ENCODE results near the gene EXD3.
"Not testable (repeated sequence)": the region's sequence is repeated elsewhere in the genome, so short reads cannot be mapped to it uniquely, and the experiment has no call there.

EXD3 gene

DNA sequence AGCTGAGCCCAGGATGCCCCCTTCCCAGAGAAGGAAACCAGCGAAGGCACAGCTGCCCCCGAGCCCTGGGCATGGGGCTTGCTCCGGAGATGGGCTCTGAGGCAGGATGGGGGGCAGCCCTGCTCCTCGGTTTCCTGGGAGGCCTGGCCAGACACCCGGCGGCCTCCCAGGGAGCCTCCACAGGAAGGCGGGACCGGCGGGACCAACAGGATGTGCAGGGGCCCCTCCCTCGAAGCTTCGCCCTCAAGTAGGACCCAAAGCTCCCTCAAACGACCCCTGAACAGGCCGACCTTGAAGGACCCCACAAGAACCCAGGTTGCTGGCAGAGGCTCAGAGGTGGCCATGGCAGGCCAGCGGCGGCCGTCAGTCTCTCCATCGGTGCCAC, 11.7 kb downstream of the EXD3 start:
- DNase-seq (ENCODE audit: low read depth), result no peak

DNA sequence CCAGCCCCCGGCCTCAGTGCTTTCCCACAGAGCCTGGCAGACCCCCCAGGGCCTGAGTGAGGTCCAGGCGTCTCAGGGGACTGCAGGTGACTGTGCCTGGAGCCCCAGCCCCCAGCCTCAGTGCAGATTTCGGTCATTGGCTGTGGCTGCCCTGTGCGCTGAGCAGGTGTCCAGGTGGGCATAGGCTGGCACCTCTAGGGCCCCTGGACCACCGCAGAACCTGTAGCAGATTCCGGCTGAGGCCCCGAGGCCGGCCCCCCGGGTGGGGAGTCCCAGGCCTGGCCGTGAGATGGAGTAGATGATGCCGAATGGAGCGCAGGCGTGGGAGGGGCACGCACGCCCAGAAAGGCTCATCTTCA, 12.1 kb downstream of the EXD3 start:
- no peak for DNase-seq (ENCODE audit: low read depth)

GRCh38 chr9:137410236-137410890, 12.6 kb downstream of the EXD3 start:
- DNase-seq (ENCODE audit: low read depth), result not testable (repeated sequence)

DNA sequence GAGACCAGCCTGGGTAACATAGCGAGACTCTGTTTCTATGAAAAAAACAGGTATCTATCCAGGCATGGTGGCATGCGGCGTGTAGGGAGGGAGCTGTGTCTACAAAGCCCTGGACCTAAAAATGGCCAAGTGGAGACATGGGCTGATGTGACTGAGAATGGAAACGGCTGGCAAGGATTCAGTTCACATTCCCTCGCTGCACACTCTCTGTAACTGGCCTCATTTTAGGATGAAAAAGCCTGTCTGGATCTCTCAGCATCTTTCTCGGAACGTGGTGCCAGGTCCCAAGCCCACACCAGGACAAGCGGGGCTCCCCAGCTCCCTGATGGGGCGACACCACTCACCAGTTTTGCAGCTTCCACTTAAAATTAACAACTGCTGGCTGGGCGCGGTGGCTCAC, 13.4 kb downstream of the EXD3 start:
- DNase-seq (ENCODE audit: low read depth), result no peak

GRCh38 chr9:137408651-137409405, 14.1 kb downstream of the EXD3 start:
- DNase-seq (ENCODE audit: low read depth), result no peak

- no peak for DNase-seq (ENCODE audit: low read depth)
These were observed 15.2 kb downstream of the EXD3 start for GRCh38 chr9:137407590-137408300.

DNA sequence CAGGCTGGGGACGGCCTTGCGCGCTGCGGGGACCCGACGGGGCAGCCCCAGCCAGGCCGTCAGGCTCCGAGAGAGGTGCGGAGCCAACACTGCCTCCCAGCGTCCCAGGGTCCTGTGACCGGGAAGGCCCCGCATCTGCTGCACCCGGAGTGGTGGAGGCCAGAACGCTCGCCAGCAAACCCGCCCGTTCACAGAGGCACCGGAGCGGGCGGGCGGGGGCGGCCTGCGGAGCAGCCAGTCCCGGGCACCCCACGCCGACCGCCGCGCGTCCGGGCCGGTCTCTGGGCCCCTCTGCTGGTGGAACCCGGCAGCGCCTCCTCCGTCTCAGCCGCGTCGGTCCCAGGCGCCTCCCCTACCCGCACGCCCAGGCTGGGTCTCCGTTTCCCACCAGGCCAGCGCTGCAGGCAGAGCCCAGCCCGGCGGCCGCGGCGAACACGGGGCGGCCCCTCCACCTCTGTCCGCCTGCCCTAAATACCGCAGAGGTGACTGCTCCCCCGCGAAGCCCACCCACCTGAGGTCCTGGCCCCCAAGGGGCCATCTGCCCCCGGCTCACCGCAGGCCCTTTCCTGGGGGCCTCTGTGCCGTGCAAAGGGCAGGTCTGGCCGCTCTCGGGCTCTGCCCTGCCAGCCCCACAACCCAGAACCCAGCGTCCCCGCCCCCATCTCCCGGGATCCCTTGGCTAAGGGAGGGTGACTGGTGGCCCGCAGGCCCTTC, 15.9 kb downstream of the EXD3 start:
- peak; percentile 56 for DNase-seq (ENCODE audit: low read depth)

- DNase-seq (ENCODE audit: low read depth), result no peak
These were observed 16.7 kb downstream of the EXD3 start for GRCh38 chr9:137406085-137406760.

GRCh38 chr9:137405677-137406081, 17.3 kb downstream of the EXD3 start:
- no peak for DNase-seq (ENCODE audit: low read depth)

GRCh38 chr9:137404961-137405567, 17.9 kb downstream of the EXD3 start:
- no peak for DNase-seq (ENCODE audit: low read depth)

- DNase-seq (ENCODE audit: low read depth), result no peak
These were observed 19.7 kb downstream of the EXD3 start for GRCh38 chr9:137403269-137403668.

DNA sequence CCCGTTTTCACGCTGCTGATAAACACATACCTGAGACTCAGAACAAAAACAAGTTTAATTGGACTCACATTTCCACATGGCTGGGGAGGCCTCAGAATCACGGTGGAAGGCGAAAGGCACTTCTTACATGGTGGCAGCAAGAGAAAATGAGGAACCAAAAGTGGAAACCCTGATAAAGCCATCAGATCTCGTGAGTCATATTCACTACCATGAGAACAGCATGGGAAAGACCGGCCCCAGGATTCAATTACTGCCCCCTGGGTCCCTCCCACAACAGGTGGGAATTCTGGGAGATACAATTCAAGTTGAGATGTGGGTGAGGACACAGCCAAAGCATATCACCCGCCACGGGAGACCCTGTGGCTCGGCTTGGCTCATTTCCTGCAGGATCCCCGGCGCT, 20.2 kb downstream of the EXD3 start:
- no peak for DNase-seq (ENCODE audit: low read depth)

DNA sequence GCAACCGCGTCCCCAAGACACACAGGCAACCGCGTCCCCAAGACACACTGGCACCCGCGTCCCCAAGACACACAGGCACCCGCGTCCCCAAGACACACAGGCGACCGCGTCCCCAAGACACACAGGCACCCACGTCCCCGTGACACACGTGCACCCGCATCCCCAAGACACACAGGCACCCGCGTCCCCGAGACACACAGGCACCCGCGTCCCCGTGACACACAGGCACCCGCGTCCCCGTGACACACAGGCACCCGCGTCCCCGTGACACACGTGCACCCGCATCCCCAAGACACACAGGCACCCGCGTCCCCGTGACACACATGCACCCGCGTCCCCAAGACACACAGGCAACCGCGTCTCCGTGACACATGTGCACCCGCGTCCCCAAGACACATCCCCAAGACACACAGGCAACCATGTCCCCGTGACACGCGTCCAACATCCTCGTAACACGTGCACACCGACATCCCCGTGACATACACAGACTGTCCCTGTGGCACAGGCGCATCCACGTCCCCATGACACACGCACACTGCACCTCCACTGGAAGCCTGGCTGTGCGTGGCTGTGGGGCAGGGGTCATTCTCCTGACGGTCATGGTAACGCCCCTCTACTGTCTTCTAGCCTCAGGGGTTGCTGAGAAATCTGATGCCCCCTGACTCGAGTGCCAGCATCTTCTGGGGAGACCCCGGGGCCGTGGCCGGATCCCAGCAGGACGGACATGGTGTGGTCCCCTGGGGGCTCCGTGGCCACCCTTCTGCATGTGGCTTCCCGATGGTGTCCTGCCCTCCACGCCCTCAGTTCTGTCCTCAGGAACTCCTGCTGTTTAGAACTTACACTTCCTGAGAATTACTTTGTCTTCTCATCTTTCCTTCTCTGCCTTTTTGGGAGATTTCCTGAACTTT, 24.1 kb downstream of the EXD3 start:
- no peak for DNase-seq (ENCODE audit: low read depth)

DNA sequence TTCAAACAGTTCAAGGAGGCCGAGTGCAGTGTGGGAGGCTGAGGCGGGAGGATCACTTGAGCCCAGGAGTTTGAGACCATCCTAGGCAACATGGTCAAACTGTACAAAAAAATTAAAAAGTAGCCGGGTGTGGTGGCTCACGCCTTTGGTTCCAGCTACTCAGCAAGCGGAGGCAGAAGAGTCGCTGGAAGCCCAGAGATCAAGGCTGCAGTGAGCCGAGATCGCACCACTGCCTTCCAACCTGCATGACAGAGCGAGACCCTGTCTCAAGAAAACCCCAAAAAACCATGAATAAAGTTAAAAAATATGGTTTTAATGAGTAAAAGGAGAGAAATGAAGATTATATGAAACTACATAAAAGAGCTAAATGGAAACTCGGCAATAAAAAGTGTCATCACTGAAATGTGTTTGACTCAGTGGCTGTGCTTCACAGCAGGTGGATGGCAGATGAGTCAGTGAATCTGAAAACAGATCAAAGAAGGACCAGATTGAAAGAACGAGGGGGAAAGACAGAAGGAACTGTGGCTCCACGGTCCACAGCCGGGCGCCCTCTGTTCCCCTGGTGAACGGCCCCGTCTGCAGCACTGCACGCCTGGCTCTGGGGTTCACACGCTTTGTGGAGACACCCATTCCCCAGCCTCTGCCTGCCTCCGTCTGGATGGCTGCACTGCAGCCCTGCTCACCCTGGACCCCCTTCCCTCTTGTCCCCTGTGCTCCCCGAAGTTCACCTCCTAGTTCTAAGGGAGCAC, 25.1 kb downstream of the EXD3 start:
- no peak for DNase-seq (ENCODE audit: low read depth)

DNA sequence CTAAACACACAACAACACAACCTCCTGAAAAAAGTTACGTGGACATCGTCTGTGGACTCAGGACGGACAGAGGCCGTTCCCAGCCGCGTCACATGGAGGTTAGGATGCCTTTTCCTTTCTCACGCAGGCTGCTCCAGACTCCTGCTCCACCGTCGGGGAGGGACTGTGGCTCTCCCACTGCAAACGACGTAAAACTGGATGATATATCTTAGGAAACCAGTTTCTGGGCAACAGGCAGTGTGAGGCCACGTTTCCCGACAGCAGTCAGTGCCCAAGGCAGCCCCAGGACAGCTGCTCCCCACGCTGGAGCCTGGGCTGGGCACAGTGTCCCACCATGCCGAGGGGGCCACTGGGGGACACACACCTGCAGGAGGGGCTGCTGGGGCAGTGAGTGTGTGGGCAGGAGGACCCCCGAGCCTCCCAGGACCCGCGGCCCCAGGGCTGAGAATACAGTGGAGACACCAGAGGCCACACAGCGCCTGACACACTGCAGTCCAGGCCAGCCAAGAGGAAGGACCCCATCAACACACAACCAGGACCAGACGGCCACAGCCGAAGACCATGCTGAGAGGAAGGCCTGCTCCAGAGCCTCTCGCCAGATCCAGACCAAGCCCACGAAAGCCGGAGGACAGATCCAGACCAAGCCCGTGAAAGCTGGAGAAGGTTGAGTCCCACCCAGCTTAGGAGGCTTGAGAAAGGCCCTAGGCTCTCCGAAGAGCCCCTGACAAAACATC, 26.2 kb downstream of the EXD3 start:
- DNase-seq (ENCODE audit: low read depth), result no peak

DNA sequence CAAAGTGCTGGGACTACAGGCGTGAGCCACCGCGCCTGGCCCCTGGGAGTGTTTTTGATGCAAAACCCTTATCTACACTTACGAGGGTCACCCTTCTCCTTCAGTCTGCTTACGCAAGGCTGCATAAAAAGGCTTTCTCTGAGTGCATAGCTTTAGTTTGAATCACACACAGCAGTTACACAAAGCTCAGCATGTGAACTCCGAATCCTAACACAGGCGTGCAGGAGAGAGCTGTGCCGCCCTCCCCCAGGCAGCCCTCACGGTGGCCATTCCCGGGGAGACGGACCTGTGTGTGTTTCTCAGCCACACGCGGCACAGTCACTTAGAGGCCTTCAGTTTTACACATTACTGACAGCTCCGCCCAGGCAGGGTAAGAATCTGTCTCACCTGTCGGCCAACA, 26.7 kb downstream of the EXD3 start:
- no peak for DNase-seq (ENCODE audit: low read depth)

- DNase-seq (ENCODE audit: low read depth), result no peak
These were observed 27.3 kb downstream of the EXD3 start for GRCh38 chr9:137395666-137396010.

GRCh38 chr9:137394866-137395665, 27.9 kb downstream of the EXD3 start:
- no peak for DNase-seq (ENCODE audit: low read depth)

All from T follicular helper cell (primary cell).